ENCODE measurements around the gene ENPP1.

GRCh38 chr6:131893198-131893597 lies 85.4 kb downstream of the ENPP1 start:
- no peak for TF ChIP-seq POLR2A (IDR thresholded peaks at IDR 0.05)
- no peak for TF ChIP-seq CTCF (IDR thresholded peaks at IDR 0.05)

Data from uterus (tissue), 2 donors.